C4-2B (cell line): ENCODE measurements around the gene CUL7.

Source experiments
- H3K27ac ChIP-seq: fragments of 450-650 bp; 2 replicates; pipeline ENCODE4 v1.5.1; 2017
- ZFX ChIP-seq: fragments of 450-650 bp; IDR thresholded peaks from 2 replicates; pipeline ENCODE4 v1.6.1; 2017
- TF ChIP-seq, protein P1 (sequence below): fragments of 450-650 bp; conservative IDR thresholded peaks from 2 replicates; pipeline ENCODE4 v1.5.1; 2017; ENCODE audit warnings: mild to moderate bottlenecking

CUL7 gene

DNA sequence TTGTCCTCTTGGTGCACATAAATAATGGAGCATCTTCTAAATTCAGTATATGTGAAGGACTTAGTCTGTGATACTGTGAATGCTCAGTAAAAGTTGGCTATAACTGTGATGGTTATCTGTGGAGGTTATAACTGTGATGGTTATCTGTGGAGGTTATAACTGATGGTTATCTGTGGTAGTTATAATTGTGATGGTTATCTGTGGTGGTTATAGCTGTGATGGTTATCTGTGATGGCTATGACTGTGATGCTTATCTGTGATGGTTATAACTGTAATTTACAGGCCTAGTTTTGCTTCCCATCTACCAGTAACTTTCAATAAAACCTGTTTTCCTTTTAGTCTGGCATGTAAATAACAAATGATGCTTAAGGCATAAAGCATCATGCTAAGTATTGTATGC lies 39.0 kb upstream of the CUL7 start:
- no peak for TF ChIP-seq ZFX
- TF ChIP-seq, protein P1, sequence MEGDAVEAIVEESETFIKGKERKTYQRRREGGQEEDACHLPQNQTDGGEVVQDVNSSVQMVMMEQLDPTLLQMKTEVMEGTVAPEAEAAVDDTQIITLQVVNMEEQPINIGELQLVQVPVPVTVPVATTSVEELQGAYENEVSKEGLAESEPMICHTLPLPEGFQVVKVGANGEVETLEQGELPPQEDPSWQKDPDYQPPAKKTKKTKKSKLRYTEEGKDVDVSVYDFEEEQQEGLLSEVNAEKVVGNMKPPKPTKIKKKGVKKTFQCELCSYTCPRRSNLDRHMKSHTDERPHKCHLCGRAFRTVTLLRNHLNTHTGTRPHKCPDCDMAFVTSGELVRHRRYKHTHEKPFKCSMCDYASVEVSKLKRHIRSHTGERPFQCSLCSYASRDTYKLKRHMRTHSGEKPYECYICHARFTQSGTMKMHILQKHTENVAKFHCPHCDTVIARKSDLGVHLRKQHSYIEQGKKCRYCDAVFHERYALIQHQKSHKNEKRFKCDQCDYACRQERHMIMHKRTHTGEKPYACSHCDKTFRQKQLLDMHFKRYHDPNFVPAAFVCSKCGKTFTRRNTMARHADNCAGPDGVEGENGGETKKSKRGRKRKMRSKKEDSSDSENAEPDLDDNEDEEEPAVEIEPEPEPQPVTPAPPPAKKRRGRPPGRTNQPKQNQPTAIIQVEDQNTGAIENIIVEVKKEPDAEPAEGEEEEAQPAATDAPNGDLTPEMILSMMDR, result no peak
- no peak overlapping the region for H3K27ac ChIP-seq

DNA sequence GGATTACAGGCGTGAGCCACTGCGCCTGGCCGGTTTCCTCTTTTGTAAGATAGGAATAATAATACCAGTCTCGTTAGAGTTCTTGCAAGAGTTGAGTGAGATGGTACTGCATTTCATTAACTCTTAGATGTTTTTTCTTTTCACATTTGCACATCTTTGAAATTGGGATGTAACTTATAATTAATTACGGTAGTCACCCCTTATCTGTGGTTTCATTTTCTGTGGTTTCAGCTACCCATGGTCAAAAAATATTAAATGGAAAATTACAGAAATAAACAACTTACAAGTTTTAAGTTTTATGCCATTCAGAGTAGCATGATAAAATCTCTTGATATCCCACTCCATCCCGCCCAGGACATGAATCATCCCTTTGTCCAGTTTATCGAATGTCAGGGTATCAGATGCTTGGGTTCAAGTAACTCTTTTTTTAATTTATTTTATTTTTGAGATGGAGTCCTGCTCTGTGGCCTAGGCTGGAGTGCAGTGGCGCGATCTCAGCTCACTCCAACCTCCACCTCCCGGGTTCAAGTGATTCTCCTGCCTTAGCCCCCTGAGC lies 37.9 kb upstream of the CUL7 start:
- peak overlapping the region; percentile 74 for H3K27ac ChIP-seq
- TF ChIP-seq ZFX, result no peak
- TF ChIP-seq, protein P1, result no peak

DNA sequence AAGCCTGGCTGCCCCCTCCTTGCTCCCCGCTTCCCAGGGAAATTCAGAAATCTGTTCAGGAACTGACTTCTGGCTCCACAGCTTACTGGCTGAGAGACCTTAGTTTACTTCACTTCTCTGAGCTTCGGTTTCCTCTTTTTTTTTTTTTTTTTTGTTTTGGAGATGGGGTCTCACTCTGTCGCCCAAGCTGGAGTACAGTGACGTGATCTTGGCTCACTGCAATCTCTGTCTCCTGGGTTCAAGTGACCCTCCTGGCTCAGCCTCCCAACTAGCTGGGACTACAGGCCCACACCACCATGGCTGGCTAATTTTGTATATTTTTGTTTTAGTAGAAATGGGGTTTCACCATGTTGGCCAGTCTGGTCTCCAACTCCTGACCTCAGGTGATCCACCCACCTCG lies 37.4 kb upstream of the CUL7 start:
- TF ChIP-seq, protein P1, result no peak
- TF ChIP-seq ZFX, result no peak
- H3K27ac ChIP-seq, result peak overlapping the region; percentile 74

DNA sequence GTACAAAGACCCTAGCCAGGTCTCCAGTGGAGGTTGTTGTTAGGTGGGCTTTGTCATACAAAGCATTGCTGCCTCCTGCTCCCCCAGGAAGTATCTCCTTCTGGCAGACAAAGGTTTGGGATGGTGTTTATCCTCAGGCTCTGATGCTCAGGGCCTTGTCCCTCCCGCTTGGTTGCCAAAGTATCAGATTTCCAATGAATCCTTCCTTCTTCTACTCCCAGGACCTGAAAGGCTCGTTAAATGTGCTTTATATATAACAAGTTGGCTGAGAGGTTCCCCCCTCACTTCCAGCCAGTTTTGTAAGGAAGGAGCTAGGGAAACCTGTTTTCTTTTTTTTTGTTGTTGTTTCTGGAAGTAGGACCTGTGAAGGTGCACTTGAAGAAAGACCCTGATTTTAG lies 36.9 kb upstream of the CUL7 start:
- no peak for TF ChIP-seq ZFX
- TF ChIP-seq, protein P1, result no peak
- H3K27ac ChIP-seq, result peak overlapping the region; percentile 74

DNA sequence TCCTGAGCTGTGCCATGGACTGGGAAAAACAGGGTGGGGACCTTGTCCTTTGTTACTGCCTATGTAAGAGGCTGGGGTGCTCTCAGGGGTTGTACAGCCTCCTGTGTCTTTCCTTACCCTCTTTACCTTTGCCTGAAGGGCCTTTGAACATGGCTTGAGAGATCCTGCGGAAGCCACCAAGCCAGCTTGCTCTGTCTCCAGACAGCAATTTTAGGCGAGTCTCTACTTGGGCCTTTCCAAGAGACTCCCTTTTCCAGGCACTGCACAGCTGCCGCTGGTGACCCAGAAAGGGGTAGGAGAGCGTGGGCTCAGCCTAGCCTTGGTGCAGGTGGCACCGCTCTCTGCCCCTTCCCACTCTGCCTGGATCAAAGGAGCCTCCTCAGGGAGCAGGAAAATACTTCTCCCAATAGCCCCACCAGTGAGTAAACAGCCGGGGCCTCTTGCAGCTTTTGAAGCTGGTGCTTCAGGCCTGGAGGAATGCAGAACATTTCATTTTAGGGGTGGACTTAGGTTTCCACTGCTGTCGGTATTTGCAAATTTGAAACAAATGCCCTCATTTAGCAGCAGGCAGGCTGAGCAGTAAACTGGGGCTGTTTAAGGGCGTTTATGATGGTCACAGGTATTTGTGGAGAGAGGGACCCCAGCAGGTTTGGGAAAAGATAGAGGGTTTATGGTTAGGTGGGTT lies 36.4 kb upstream of the CUL7 start:
- H3K27ac ChIP-seq, result peak overlapping the region; percentile 74
- no peak for TF ChIP-seq ZFX
- TF ChIP-seq, protein P1, result no peak

DNA sequence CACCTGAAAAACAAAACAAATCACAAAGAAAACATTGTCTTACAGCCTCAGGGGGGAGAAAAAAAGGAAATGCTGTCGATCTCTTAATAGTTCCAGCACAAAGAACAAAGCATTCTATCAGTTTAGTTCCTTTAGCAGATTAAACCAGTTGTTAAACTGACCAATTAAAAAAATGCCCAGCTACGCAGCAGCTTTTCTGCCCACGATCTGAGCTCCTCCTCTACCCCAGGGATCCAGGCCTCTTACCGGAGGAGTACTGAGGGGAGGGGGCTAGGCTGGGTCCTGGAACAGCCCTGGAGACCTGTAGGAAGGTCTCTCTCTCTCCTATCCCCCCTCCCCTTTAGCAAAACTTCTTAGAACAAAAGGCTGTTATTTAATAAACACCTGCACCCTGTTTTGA lies 35.8 kb upstream of the CUL7 start:
- peak overlapping the region; percentile 74 for H3K27ac ChIP-seq
- TF ChIP-seq, protein P1, result no peak
- TF ChIP-seq ZFX, result no peak

DNA sequence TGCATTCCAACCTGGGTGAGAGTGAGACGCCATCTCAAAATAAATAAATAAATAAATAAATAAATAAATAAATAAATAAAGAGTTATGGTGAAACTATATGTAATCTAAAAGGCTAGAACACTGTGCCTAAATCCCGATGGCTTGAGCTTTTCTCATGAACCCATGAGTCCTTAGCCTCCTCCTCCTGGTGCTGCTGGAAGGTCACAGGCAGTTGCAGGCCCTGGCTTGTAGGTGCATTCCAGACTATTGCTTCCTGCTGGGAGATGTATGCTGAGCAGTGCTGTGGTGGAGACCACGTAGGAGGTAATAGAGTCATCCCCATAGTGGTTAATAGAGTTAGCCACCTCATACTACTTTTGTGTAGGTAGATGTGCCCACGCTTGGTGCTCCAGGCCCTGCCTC lies 35.0 kb upstream of the CUL7 start:
- no peak for TF ChIP-seq ZFX
- H3K27ac ChIP-seq, result no peak overlapping the region

DNA sequence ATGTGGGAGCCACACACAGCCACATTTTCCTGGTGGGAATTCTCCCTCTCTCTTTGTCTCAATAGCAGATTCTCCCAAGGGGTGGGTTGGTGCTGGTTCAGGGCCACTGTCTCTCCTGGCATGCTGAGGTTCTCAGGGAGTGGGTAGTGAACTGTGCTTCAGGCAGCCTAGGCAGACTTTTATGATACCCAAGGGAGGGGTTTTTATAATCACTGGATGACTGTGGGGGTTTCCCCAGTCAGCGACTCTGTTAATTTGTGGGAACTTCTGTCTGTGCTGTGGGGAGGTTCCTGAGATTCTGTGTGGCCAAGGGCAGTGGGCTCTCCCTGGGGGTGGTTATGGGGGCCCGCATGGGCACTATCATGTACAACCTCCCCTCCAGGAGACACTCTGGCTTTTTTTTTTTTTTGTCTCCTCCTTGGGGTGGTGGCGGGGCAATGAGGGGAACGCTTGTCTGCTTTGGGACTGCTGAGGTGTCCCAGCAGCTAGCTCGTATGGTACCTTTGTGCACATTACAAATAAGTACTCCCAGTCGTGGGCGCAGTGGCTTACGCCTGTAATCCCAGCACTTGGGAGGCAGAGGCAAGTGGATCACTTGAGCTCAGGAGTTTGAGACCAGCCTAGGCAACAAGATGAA lies 32.5 kb upstream of the CUL7 start:
- no peak overlapping the region for H3K27ac ChIP-seq
- TF ChIP-seq, protein P1, result no peak
